Measurements from ENCODE around the gene KLF18.

Gene KLF18

GRCh38 chr1:44110916-44111315, 30.5 kb downstream of the KLF18 start:
- Histone ChIP-seq H3K4me1 (ENCODE audit: control insufficient read depth in 1 of 2, insufficient read depth in 1 of 2, low read depth in 1 of 2, low read length in 1 of 2) (no peaks in the 10 kb centered on the region), H3K27ac (no peak overlapping the region), H3K36me3 (no peaks in the 10 kb centered on the region), H3K4me3 (ENCODE audit: low read depth in 1 of 2, low read length in 1 of 2) (no peak overlapping the region), H3K27me3 (peaks cover 4% of the 10 kb centered on the region), H3K9me3 (no peaks in the 10 kb centered on the region)
- TF ChIP-seq CTCF (IDR thresholded peaks at IDR 0.05), result no peak

- Histone ChIP-seq H3K4me1 (ENCODE audit: control insufficient read depth in 1 of 2, insufficient read depth in 1 of 2, low read depth in 1 of 2, low read length in 1 of 2) (no peaks in the 10 kb centered on the region), H3K36me3 (no peaks in the 10 kb centered on the region), H3K27me3 (peaks cover 7% of the 10 kb centered on the region), H3K4me3 (ENCODE audit: low read depth in 1 of 2, low read length in 1 of 2) (no peak overlapping the region), H3K27ac (no peak overlapping the region), H3K9me3 (no peaks in the 10 kb centered on the region)
- no peak for TF ChIP-seq CTCF (IDR thresholded peaks at IDR 0.05)
These were observed 32.5 kb downstream of the KLF18 start for GRCh38 chr1:44108971-44109370.

- H3K4me3 ChIP-seq (ENCODE audit: low read depth in 1 of 2, low read length in 1 of 2), result no peak overlapping the region
- H3K27ac ChIP-seq, result no peak overlapping the region
- no peaks in the 10 kb centered on the region for H3K36me3 ChIP-seq
- peaks cover 7% of the 10 kb centered on the region for H3K27me3 ChIP-seq
- H3K9me3 ChIP-seq, result no peaks in the 10 kb centered on the region
- no peaks in the 10 kb centered on the region for H3K4me1 ChIP-seq (ENCODE audit: control insufficient read depth in 1 of 2, insufficient read depth in 1 of 2, low read depth in 1 of 2, low read length in 1 of 2)
- TF ChIP-seq CTCF (IDR thresholded peaks at IDR 0.05), result no peak
These were observed 33.2 kb downstream of the KLF18 start for GRCh38 chr1:44108241-44108640.

GRCh38 chr1:44105810-44106209, 35.6 kb downstream of the KLF18 start:
- Histone ChIP-seq H3K27me3 (peaks cover 7% of the 10 kb centered on the region), H3K4me1 (ENCODE audit: control insufficient read depth in 1 of 2, insufficient read depth in 1 of 2, low read depth in 1 of 2, low read length in 1 of 2) (no peaks in the 10 kb centered on the region), H3K36me3 (no peaks in the 10 kb centered on the region), H3K9me3 (no peaks in the 10 kb centered on the region), H3K4me3 (ENCODE audit: low read depth in 1 of 2, low read length in 1 of 2) (no peak overlapping the region), H3K27ac (no peak overlapping the region)
- no peak for TF ChIP-seq CTCF (IDR thresholded peaks at IDR 0.05)

GRCh38 chr1:44103270-44104131, 37.9 kb downstream of the KLF18 start:
- Histone ChIP-seq H3K36me3 (no peaks in the 10 kb centered on the region), H3K4me1 (ENCODE audit: control insufficient read depth in 1 of 2, insufficient read depth in 1 of 2, low read depth in 1 of 2, low read length in 1 of 2) (no peaks in the 10 kb centered on the region), H3K27me3 (peaks cover 7% of the 10 kb centered on the region), H3K9me3 (no peaks in the 10 kb centered on the region), H3K4me3 (ENCODE audit: low read depth in 1 of 2, low read length in 1 of 2) (no peak overlapping the region), H3K27ac (no peak overlapping the region)
- no peak for TF ChIP-seq CTCF (IDR thresholded peaks at IDR 0.05)
